HG03095 (cell line): ENCODE results near the gene PLA2G6.

ENCODE experiments used
- ATAC-seq: cut with Tn5 transposase; IDR thresholded peaks from one replicate; pipeline ENCODE4 v1.9.1; 2021; ENCODE audit warnings: moderate library complexity; ENCODE audit not compliant: unreplicated experiment

The PLA2G6 gene

DNA sequence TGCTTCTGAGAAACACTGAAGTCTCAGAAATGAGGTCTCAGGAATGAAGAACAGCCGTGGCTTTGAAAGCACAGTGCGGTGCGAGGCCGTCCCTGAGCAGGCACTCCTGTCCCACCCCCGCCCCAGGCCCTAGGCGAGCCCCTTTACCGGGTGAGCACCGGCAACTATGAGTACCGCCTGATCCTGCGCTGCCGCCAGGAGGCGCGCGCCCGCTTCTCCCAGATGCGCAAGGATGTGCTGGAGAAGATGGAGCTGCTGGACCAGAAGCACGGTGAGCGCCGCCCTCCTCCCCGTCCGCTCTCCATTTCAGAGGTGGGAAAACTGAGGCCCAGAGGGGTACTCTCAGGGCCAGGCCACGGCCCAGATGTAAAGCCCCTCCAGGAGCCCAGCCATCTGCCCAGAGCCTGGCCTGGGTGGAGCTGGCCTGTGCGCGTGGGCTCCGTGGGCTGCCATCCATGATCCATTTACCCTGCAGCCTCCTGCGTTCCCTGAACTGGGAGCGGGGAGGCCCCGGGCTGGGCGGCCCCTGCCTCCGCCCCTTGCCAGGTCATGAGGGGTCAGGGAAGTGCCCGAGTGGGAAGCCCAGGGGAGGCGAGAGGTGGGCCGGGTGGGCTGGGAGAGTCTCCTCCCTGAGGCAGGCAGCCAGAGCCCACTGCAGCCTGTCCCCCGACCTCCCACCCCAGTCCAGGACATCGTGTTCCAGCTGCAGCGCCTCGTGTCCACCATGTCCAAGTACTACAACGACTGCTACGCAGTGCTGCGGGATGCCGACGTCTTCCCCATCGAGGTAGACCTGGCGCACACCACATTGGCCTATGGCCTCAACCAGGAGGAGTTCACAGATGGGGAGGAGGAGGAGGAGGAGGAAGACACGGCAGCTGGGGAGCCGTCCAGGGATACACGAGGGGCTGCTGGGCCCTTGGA, 107.2 kb downstream of the PLA2G6 start:
- no peak for ATAC-seq

- ATAC-seq, result no peak
Observed at GRCh38 chr22:38073150-38074130, 108.2 kb downstream of the PLA2G6 start.

GRCh38 chr22:38072322-38073149, 109.1 kb downstream of the PLA2G6 start:
- no peak for ATAC-seq

DNA sequence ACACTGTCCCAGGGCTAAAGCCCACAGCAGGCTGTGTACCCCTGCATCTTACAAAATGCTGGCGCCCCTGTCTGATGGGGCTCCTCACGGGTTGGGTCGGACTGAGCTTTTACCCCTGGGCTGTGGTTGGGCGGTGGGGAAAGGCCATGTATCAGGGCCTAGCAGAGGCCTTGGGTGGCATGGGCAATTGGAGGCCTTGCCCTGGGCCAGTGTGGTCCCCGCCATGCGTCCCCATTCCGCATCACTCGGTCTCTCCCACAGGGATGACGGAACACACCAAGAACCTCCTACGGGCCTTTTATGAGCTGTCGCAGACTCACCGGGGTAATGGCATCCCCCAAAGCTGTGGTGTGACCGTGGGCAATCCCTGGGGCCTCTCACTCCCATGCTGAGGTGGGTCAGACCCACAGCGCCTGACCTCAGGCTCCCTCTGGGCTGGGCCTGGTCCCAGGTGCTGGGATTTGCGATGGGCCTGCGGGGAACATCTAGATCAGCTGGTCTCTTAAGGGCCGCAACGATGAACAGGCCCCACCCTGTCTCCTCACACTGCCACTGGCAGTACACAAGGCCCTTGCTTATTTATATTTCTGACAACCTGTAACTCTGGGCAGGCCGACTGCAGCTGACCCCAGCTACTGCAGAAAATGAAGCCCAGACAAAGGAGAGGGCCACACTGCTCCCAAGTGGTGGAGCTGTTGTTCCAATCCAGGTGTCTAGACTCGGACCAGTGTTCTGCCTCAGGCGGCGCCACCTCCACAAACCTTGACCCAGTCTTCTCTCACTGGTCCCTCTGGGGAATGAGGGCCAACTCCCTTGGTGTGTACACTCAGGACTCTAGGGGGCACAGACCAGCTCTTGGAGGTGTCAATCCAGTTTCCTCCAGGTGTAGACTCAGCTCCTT, 110.0 kb downstream of the PLA2G6 start:
- no peak for ATAC-seq

DNA sequence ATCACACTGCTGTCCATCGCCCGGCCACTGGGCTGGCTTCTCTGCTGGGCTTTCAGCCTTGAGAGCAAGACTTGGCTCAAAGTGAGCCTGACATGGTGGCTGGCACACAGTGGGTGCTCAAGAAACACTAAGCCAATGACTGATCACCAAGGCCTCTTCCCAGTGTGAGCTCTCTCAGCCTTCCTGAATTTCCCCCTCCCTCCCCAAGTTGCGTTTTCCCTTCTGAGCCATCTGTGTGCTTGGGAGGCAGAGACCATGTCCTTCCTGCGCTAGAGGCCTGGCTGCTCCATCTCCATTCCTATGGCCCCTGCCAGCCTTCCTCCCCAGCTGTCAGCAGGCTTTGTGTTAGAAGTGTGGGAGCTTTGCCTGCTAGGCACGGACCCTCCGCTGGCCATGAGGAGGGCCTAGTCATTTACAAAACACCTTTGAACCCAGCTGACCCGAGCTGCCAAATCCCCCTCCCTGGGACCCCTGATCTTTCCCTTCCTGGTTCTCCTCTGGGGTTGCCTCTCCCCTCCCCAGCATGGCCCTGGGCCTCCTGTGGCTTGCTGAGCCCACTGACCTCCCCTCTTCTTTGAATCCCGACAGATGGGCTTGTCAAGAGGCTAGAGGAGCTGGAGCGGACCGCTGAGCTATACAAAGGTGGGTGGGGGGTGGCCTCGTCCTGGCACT, 111.2 kb downstream of the PLA2G6 start:
- no peak for ATAC-seq

- no peak for ATAC-seq
Observed at GRCh38 chr22:38069372-38070249, 112.0 kb downstream of the PLA2G6 start.

DNA sequence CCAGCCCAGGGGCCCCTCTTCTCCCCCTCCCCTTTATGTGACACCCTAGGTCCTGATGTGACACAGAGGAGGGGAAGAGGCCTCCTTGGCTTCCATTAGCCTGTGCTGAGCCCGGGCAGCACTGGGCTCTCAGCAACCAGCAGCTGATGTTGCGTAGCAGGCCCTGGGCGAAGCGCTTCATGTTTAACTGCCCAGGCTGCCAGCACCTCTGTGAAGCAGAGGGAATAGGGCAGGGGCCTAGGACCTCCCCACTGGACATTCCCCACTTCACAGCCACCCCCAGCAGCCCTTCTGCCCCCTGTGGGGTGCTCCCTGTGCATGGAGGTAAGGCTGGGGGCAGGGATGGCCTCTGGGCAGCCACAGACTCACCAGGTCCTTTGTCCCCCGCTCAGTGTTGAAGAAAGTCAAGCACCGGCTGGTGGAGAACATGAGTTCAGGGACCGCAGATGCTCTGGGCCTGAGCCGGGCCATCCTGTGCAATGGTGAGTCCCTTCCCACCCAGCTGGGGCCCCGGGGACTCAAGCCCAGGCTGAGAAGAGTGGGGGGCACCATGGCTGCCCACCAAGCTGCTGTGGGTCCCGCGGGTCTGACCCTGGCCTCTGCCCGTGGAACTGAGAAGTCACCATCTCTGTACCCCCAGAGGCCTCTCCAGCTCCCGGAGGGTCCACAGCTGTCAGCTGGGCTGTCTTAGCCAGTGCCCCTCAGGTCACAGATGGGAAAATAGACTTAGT, 112.8 kb downstream of the PLA2G6 start:
- ATAC-seq, result no peak

- no peak for ATAC-seq
Observed at GRCh38 chr22:38067761-38068360, 113.8 kb downstream of the PLA2G6 start.

DNA sequence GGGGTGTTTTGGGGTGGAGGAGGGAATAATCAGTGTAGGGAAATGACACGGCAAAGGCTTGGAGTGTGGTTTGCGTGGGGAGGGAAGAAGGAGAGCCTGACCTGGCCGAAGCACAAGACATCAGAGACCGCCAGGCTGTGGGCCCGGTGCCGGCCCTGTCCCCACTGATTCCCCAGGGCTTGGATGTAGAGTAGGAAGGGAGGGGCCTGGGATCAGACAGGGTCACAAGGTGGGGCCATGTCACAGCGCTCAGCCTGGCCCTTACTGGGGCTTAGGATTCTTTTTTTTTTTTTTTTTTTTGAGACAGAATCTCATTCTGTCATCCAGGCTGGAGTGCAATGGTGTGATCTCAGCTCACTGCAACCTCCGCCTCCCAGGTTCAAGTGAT, 114.6 kb downstream of the PLA2G6 start:
- no peak for ATAC-seq

GRCh38 chr22:38066381-38067027, 115.1 kb downstream of the PLA2G6 start:
- no peak for ATAC-seq

DNA sequence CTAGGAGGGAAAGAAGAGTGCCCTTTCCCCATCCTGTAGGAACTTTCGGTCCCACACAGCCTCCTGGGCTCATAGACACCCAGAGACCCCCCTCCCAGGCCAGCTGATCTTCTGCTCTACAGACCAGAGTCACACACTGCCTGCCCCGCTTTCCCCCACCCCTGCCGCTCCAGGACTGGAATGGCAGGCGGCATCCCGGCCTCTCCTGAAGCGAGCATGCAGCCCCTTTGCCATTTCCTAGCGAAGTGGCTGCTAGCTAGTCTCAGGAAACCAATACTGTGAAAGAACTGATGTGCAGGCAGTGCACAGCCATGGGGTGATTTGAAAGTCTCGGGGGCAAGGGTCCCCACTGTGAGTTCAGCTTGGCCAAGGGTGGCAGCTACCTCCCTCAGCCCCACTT, 116.1 kb downstream of the PLA2G6 start:
- no peak for ATAC-seq

DNA sequence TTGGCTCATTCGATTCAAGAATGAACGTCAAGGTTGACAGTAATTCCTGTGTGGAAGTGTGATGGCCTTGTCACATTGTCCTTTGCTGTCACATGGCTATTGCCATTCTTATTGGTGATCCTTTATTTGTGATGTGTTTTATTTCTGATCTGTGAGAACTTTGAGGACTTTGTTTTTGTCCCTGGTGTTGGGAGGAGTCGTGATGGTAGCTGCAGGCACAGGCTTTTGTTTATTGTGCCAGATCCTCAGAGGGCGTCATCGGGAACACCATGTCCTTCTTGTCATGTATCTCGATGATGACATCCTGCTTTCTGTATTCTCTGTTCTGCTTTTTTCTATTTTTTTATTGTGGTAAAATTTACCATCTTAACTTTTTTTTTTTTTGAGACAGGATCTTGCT, 118.8 kb downstream of the PLA2G6 start:
- no peak for ATAC-seq
